ENCODE measurements around the gene PRRG2.

PRRG2 gene

DNA sequence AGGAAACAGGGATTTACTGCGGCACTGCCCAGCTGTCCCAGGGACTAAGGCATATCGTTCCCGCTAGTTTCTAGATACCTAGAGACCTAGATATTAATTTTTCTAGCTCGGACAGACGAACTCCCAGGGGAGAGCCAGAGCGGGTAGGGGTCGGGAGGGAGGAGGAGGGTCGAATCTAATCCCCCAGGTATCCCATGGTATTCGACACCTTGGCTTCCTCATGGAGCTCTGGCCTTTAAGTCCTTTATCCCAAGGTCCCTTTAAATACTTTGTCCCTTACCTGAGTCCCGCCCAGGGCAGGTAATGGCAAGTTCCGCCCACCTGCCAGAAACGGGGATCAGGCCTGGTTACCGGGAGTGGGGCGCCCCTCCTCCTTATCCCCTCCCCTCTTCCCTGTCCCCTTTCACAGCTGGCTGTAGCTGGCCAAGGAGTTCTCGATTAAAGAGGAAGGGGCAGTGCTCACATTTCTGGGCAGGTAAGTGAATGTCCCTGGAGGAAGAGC, at the start of gene PRRG2:
PRRG2 (plus strand) TSS at position 310 of the 502 bp plus-strand sequence. CDS start 1,904 bp downstream, outside the sequence.
- DNase-seq = no peak

DNA sequence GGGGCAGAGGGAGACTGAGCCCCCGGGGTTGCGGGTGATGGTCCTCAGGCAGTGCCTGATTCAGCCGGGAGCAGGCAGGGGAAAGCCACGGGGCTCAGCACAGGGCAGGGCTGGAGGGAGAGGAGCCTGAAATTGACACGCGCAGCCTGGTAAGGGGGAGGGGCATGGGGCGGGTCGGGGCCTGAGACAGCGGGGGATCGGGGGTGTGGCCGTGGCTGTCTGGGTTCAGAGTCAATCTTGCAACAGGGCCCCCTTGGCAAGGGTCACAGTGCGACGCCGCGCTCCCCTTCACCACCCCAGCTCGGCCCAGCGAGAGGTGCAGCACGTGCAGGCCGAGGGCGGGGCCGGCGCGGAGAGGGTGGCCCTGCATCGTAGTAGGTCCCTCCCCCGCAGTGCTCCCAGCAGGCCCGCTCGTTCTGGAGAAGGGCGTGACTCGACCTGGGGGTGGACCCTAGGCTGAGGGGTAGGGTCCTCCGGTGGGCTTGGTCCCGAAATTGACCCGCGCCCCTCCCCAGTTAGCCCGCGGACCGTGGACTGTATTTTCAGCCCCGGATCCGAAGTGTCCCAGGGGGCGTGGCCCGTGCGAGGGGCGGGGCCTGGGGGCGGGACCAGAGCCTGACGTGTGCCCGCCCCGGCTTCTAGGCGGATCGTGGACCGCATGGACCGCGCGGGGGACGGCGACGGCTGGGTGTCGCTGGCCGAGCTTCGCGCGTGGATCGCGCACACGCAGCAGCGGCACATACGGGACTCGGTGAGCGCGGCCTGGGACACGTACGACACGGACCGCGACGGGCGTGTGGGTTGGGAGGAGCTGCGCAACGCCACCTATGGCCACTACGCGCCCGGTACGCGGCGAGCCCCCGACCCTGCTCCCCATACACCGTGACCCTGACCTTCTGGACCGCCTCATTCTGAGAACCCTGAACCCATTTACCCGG, 47.3 kb upstream of the PRRG2 start:
- DNase-seq = peak; percentile 85

DNA sequence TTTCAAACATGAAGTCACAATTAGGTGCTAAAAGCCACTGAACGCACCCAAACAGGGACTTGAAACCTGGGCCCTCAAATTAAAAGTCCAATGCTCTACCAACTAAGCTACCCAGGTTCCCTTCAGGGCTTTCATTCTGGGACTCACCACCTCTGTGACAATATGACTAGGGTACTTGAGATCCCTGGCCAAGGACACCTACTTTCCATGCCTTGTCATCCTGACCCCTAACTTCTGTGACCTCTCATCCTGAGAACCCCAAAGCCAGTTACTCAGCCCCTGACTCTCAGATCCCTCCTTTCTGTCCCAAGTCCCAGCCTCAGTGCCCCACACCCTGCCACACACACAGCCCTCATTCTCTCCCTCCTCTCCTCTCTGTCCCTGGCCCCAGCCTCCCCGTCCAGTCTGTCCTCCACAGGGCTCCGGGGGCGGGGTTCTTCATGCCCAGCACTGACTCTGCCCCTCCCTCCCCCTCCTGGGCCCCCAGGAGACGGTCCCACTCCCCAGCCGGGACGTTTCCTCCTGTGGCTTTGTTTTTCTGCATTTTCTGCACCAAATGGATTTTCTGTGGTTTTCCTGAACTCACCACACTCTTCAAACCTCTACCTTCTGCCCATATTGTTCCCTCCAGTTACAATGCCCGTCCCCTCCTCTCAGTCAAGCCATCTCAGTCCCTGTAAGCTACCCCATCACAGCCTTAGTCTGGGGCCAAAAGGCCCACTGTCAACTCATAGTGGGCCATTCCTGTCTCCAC, 46.3 kb upstream of the PRRG2 start:
- DNase-seq = no peak

DNA sequence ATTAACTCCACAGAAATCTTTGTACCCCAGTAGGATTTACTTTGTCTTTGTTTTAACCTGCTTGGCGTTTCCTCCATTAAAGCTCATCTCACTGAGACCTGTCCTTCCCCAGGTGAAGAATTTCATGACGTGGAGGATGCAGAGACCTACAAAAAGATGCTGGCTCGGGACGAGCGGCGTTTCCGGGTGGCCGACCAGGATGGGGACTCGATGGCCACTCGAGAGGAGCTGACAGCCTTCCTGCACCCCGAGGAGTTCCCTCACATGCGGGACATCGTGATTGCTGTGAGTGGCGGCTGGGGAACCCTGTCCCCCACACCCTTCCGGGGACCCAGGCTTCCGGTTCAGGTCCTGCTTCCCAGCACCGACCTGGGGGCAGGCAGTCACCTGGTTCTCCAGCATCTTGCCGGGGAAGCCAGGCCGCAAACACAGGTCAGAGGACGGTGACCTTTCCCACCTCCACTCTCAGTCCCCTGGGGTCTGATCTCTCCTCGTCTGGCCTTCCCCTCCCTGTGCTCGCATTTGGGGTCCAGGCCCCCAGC, 44.1 kb upstream of the PRRG2 start:
- DNase-seq = no peak

DNA sequence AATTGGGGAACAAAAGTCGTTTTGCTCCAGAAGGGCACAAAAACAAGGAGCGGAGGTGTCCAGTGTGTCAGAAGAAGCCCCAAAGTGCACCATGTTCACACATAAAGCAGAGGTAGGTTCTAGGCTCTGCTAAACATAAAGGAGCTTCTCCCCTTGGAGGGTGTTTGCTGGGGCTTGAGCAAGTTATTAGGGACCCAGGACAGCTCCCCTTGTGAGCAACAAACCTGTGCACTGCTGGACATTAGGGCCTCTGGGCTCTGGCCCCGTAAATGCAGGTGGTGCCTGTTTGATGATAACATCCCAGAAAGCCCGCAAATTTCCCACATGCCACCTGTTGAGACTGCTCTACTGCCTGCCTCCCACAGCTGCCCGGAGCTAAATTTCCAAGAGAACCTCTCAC, 42.5 kb upstream of the PRRG2 start:
- no peak for DNase-seq

- no peak for DNase-seq
These were observed 41.7 kb upstream of the PRRG2 start for GRCh38 chr19:49539192-49539952.

DNA sequence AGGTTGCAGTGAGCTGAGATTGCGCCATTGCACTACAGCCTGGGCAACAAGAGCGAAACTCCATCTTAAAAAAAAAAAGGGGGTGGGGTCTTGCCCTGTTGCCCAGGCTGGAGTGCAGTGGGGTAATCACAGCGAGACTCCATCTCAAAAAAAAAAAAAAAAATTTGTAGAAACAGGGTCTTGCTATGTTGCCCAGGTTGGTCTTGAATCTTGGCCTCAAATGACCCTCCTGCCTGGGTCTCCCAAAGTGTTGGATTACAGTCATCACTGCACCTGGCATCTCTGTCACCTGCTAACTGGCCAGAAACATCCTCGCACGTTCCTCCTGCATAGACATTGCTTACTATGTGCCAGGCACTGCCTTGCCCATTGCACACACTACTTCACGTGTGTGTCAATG, 39.2 kb upstream of the PRRG2 start:
- DNase-seq = no peak

DNA sequence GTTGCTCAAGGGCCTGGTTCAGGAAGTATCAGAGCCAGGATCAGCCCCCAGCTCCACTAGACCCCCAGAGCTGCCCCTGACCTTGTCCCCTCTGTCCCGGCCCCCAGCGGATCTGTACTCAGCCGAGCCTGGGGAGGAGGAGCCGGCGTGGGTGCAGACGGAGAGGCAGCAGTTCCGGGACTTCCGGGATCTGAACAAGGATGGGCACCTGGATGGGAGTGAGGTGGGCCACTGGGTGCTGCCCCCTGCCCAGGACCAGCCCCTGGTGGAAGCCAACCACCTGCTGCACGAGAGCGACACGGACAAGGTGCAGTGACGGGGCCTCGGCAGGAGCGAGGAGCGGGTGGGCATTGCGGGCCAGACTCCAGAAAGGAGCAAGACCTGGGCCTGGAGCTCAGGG, 38.7 kb upstream of the PRRG2 start:
- DNase-seq = no peak

GRCh38 chr19:49543032-49543431, 38.1 kb upstream of the PRRG2 start:
- DNase-seq = no peak

DNA sequence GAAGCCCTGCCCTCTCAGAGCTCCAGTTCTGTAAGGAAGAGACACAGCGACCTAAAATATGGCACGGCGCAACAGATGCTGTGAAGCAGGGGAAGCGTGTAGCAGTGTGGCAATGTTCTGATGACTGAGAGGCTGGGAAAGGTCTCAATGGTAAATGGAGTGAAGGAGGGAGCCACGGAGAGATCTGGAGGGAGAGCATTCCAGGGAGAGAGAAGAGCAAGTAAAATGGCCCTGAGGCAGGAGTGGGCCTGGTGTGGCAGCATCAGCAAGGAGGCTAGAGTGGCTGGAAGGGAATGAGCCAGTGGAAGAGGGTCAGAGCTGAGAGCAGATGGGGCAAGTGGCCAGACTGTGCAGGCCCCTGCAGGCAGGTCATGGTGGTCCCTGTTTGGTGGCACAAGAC, 37.0 kb upstream of the PRRG2 start:
- no peak for DNase-seq

- peak; percentile 85 for DNase-seq
These were observed 34.1 kb upstream of the PRRG2 start for GRCh38 chr19:49546825-49547565.

DNA sequence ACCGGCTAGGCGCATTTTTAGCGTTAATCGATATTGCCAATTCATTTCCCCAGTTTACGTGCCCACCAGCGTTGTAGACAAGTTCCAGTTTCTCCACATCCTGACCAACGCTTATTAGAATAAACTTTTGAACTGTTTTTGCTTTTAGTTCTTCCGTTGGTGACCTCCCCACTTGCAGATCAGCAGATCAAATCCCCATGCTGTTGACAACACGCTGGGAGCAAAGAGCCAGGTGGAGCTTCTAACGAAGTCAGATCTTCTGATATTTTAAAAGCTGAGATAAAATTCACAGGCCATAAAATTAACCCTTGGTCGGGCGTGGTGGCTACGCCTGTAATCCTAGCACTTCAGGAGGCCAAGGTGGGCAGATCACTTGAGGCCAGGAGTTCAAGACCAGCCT, 32.1 kb upstream of the PRRG2 start:
- no peak for DNase-seq

DNA sequence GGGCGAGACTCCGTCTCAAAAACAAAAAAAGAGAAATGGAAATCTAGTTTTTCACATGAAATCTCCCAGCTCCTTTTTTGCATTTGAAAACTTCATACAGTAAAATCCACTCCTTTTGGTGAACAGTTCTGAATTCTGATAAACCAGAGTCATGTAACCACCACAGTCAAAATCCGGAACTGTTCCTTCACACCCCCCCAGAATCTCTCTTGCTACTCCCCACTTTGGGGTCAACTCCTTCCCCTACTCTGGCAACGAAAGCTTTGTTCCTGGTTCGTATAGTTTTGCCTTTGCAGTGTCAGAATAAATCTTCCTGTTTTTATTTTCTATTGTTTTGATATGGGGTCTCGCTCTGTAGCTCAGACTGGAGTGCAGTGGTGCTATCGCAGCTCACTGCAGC, 29.6 kb upstream of the PRRG2 start:
- no peak for DNase-seq

- DNase-seq = peak; percentile 56
These were observed 28.4 kb upstream of the PRRG2 start for GRCh38 chr19:49552749-49553148.

DNA sequence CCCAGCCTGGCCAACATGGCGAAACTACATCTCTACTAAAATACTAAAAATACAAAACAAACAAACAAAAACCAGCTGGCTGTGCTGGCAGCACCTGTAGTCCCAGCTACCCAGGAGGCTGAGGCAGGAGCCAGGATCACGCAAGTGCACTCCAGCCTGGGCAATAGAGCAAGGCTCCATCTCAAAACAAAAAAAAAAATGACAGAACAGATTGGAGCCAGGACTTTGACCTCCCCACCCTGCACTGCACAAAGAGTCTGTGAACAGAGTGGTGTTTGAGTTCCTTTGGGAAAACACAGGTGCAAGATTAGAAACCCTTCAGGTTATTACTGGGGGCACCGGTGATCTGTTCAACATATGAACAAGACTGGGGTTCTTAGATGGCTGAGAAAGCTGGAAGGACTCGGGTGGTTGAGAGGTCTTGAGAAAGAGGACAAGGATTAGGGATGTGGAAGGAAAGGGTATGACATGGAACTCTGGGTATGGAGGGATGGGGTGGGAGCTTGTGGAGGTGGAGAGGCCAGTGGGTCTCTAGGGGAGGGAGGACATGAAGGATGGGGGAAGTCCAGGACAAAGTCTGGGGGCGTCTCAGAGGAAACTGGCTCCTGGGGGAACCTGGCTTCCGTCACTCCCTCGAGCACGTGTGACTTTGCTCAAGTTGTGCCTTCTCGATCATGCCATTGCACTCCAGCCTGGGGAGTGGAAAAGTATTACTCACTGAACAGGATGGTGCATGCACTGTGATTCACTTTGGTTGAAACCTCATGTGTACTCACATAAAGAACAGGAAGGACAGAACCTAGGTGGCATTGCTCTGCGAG, 27.5 kb upstream of the PRRG2 start:
- DNase-seq = no peak

GRCh38 chr19:49554701-49555181, 26.4 kb upstream of the PRRG2 start:
- DNase-seq = peak; percentile 62

GRCh38 chr19:49555600-49556411, 25.3 kb upstream of the PRRG2 start:
- peak; percentile 85 for DNase-seq

DNA sequence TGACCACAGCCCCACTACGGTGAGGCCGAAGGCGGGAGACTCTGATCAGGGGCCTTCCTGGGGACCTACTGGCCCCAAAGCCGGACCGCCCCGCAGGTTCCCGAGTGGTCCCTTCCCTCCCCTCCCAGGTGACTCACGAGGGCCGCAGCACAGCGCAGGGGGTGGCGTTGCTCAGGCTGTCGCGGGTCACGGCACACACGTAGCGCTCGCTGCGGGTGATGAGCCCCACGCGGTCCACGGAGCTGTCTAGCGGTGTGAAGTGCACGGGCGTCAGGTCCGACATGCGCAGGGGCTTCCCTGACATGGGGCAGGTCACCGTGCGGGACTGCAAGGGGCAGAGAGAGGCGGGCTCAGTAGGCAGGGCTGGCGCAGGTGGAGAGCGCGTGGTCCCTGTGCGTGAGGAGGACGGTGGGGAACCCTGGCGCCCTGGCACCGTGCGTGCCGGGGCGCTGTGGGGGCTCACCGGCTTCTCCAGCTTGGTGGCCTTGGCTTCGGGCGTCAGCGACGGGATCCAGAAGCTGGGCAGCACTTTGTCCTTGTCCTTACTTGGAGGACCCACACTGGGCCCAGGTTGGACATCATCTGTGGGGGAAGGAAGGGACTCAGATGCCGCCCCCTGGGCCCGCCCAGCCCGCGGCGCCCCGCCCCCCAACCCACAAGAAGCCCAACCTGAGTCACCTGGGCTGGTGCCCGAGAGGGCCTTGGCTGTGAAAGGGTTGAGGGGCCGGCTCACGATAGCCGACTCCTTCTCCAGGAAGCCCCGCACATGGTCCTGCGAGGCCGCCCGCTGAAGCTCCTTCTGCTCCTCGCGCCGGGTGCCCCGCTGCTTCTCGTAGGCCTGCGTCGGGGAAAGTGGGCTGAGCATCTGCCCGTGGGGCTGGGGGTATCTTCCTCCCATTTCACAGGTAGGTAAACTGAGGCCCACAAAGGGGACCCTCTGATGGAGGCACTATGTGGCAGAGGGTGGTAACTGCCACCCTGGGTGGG, 24.4 kb upstream of the PRRG2 start:
- no peak for DNase-seq

All from CD4-positive, alpha-beta T cell treated with Interleukin-12 subunit alpha and Interleukin-12 subunit beta, for 1 hour (primary cell).